Vagina (tissue), 2 donors: ENCODE results near the gene MZF1. TPM values are rescaled to one million over a fixed set of nuclear protein-coding genes. Genes with fewer than 3 reads are reported as not detected.

ENCODE experiments used
- DNase-seq, 2 donors: peaks; one replicate each; pipeline ENCODE4 v3.0.0-alpha.2; 2017; ENCODE audit errors: extremely low spot score in 2 of 2
- H3K27ac ChIP-seq: fragments of 200-600 bp; sonication (generic); one replicate; pipeline ENCODE4 v1.5.1; 2019
- H3K27me3 ChIP-seq: fragments of 200-600 bp; sonication (generic); one replicate; pipeline ENCODE4 v1.5.1; 2019
- H3K36me3 ChIP-seq, 2 donors: fragments of 200-600 bp; sonication (generic); one replicate each; pipeline ENCODE4 v1.5.1; 2017 to 2019
- H3K4me1 ChIP-seq: fragments of 200-600 bp; sonication (generic); one replicate; pipeline ENCODE4 v1.5.1; 2019
- H3K4me3 ChIP-seq, 2 donors: fragments of 200-600 bp; sonication (generic); 1 replicate in 1 of 2; 2 replicates in 1 of 2; pipeline ENCODE4 v1.5.1; 2016 to 2019
- H3K9me3 ChIP-seq: fragments of 200-600 bp; sonication (generic); one replicate; pipeline ENCODE4 v1.5.1; 2019
- CTCF ChIP-seq, 3 experiments: fragments of 450-650 bp in 2 of 3; fragments of 200-600 bp in 1 of 3; sonication (generic) in 1 of 3; IDR thresholded peaks; one replicate each; pipeline ENCODE4 v1.5.1; 2017 to 2019; ENCODE audit warnings: antibody characterized with exemption in 3 of 3, mild to moderate bottlenecking in 2 of 3, moderate library complexity in 2 of 3
- POLR2A ChIP-seq, 2 donors: fragments of 450-650 bp; IDR thresholded peaks; one replicate each; pipeline ENCODE4 v1.6.1; 2017; ENCODE audit warnings: antibody characterized with exemption in 2 of 2, mild to moderate bottlenecking in 2 of 2, moderate library complexity in 2 of 2
- POLR2AphosphoS5 ChIP-seq, 2 donors: sonication (generic); formaldehyde crosslinking; IDR thresholded peaks; one replicate each; pipeline ENCODE4 v1.9.0; 2017; ENCODE audit warnings: antibody characterized with exemption in 2 of 2, mild to moderate bottlenecking in 2 of 2, low read depth in 1 of 2; ENCODE audit not compliant: insufficient read depth in 1 of 2
- intact Hi-C: fragments of 100-400 bp; cut with DNase I; formaldehyde crosslinking; loops from one replicate; pipeline ENCODE4 v1.15.1; 2023
- microRNA-seq: library from miRNA; unstranded; fragments of <30 nt; microRNA quantifications from one replicate; pipeline ENCODE4, GENCODE V29; 2017; ENCODE audit warnings: borderline number of aligned reads, borderline replicate concordance
- small RNA-seq: library from RNA; depleted of rRNA; stranded (forward); fragments of <200 nt; gene quantifications from one replicate; pipeline ENCODE3, GENCODE V24; 2016
- total RNA-seq: library from RNA; depleted of rRNA; stranded (reverse); fragments of >200 nt; gene quantifications from one replicate; pipeline ENCODE4 v1.2.3, GENCODE V29; 2016

The MZF1 gene
- total RNA-seq, 1 donor from 2014 or later: 32.2 TPM

DNA sequence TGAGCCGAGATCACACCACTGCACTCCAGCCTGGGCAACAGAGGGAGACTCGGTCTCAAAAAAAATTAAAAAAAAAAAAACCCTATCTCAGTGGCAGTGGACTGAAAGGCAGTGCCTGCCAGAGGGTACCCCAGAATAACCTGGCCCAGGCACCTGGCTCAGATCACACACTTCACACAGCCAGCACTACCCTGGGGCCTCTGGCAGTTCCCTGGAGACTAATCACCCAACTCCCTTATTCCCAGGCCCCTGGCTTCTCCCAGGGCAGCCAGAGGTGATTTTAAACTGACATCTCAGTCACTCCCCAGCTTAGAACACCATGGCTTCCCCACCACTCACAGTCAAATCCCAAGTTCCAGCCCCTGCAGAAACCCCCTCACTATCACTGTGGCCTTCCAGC is 57.9 kb downstream of the MZF1 start:
- DNase-seq: no peak
- H3K4me3 ChIP-seq: no peak overlapping the region
- H3K36me3 ChIP-seq: peaks cover 0 to 18% of the 10 kb centered on the region in 2 donors
- no peaks in the 10 kb centered on the region for H3K27me3 ChIP-seq
- no peak overlapping the region for H3K27ac ChIP-seq
- intact Hi-C loops: no loop called here
- H3K9me3 ChIP-seq: no peaks in the 10 kb centered on the region
- TF ChIP-seq POLR2A (IDR thresholded peaks at IDR 0.05): no peak
- H3K4me1 ChIP-seq: peaks cover 55% of the 10 kb centered on the region

DNA sequence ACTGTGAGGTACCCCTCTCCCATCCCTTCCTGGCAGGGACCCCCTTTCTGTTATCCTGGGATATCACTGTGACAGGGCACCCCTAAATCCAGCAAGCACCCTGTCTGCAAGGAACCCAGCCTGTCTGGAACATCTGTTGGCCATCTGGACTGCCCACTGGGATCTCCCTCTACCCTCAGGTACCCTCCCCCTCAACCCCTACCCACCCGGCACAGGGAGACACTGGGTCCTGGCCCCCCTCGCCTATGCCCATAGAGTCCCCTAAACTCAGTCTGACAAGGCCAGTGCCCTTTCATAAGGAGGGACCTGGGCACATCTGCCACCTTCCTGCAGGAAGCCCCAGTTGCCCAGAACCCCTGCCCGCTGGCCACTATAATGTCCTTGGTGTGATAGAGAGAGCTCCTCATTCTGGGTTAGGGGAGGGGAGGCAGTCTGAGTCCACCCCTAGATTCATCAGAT is 58.5 kb downstream of the MZF1 start:
- TF ChIP-seq POLR2AphosphoS5 (IDR thresholded peaks at IDR 0.05; ENCODE audit: insufficient read depth in 1 of 2, low read depth in 1 of 2): no peak
- TF ChIP-seq POLR2A (IDR thresholded peaks at IDR 0.05): no peak
- TF ChIP-seq CTCF (IDR thresholded peaks at IDR 0.05): no peak
- intact Hi-C loops: no loop called here
- Histone ChIP-seq H3K27me3 (no peaks in the 10 kb centered on the region), H3K4me3 (peak overlapping the region; percentile 43 to 48), H3K27ac (peak overlapping the region; percentile 34), H3K9me3 (no peaks in the 10 kb centered on the region), H3K4me1 (peaks cover 53% of the 10 kb centered on the region), H3K36me3 (peaks cover 0 to 18% of the 10 kb centered on the region in 2 donors)
- DNase-seq: no peak

DNA sequence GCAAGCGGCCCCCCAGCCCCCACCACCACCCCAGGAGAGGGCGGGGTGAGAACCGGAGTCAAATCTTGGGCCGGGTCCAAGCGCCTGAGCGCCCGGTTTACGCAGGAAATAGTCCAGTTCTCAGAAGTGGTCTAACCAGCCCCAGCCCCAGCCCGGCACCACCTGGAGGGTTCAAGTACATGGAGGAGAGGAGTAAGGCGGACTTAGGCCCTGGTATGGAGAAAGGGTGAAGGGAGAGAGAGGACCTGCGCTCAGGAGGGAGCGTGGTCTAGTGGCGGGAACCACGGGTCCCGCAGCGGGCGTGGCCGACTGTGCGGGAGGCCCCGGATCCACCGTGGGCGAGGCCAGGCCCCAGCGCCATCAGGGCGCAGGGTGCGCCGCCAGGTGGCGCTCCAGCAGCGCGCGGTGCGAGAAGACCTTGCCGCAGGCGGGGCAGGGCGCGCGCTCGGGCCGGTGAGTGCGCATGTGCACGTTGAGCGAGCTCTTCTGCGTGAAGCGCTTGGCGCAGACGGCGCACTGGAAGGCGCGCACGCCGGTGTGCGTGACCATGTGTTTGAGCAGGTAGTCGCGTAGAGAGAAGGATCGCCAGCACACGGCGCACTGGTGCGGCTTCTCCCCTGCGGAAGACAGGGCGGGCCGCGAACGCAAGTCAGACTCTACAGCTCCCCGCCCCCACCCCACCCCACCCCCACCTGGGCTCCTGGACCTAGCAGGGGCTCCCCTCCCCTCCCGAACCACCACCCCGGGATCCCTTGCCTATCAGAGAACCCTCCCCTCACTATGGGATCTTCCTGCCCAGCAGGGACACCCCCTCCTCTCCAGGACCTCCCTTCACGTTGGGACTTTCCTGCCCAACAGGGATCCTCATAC is 59.2 kb downstream of the MZF1 start:
- peaks cover 0 to 18% of the 10 kb centered on the region in 2 donors for H3K36me3 ChIP-seq
- no peak for DNase-seq
- peak overlapping the region; percentile 34 for H3K27ac ChIP-seq
- H3K9me3 ChIP-seq: no peaks in the 10 kb centered on the region
- intact Hi-C loops: no loop called here
- peak overlapping the region; percentile 43 to 48 for H3K4me3 ChIP-seq
- TF ChIP-seq POLR2A (IDR thresholded peaks at IDR 0.05) (no peak), CTCF (IDR thresholded peaks at IDR 0.05) (peak; percentile 83 to 88 (median 88)), POLR2AphosphoS5 (IDR thresholded peaks at IDR 0.05; ENCODE audit: insufficient read depth in 1 of 2, low read depth in 1 of 2) (peak; percentile 16 to 26)
- no peaks in the 10 kb centered on the region for H3K27me3 ChIP-seq
- H3K4me1 ChIP-seq: peaks cover 50% of the 10 kb centered on the region

DNA sequence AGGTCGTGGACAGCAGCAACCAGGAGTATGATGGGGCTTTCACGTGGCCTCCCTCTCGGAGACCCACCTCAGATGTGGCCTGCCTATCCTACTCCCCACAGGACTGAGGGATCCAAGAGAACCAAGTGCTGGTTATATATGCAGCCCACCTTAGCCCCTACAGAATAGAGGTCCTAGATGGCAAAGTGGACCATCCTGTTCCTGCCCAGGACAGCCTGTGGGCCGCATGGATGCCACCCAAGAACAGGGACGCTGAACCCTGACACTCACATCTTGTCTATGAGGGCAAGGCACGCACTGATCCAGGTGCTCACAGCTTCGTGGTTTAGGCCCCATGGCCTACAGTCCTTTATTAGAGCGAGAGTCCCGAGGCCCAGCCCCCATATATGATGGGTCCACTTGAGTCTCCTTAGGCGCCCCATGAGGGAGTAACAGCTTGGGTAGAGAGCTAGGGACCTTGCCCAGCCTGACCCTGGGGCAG is 59.9 kb downstream of the MZF1 start:
- H3K36me3 ChIP-seq: peaks cover 0 to 18% of the 10 kb centered on the region in 2 donors
- TF ChIP-seq POLR2AphosphoS5 (IDR thresholded peaks at IDR 0.05; ENCODE audit: insufficient read depth in 1 of 2, low read depth in 1 of 2): no peak
- no peak for TF ChIP-seq CTCF (IDR thresholded peaks at IDR 0.05)
- TF ChIP-seq POLR2A (IDR thresholded peaks at IDR 0.05): no peak
- DNase-seq: no peak
- peak overlapping the region; percentile 34 for H3K27ac ChIP-seq
- H3K4me3 ChIP-seq: peak overlapping the region in 1 of 2 donors; percentile 43
- H3K27me3 ChIP-seq: no peaks in the 10 kb centered on the region
- H3K9me3 ChIP-seq: no peaks in the 10 kb centered on the region
- peaks cover 44% of the 10 kb centered on the region for H3K4me1 ChIP-seq
- intact Hi-C loops: no loop called here

Small RNA genes lying within 50 kb of the gene (microRNA-seq; reads per million reads assigned to microRNA genes)
- gene MIR6807: not detected

Small RNA genes lying within 50 kb of the gene (small RNA-seq; reads per million reads assigned to genes)
- gene MIR6807 (not detected), gene RN7SL525P (not detected)

Other genes starting within 250 kb of the MZF1 start
- gene ZSCAN22, start 246.3 kb downstream of the MZF1 start, total RNA-seq: 3.9 TPM
- gene A1BG, start 219.8 kb downstream of the MZF1 start, total RNA-seq: 48.9 TPM
- gene ZNF497, start 210.6 kb downstream of the MZF1 start, total RNA-seq: 3.4 TPM
- gene ZNF837, start 192.3 kb downstream of the MZF1 start, total RNA-seq: 1.2 TPM
- 1,974 TPM for gene RPS5, start 186.1 kb downstream of the MZF1 start, total RNA-seq
- 0.98 TPM for gene RNF225, start 177.7 kb downstream of the MZF1 start, total RNA-seq
- 16.7 TPM for gene ZNF584, start 164.7 kb downstream of the MZF1 start, total RNA-seq
- gene ZNF132, start 133.2 kb downstream of the MZF1 start, total RNA-seq: 5.2 TPM
- gene ZNF324B, start 121.7 kb downstream of the MZF1 start, total RNA-seq: 4.2 TPM
- gene ZNF324, start 106.3 kb downstream of the MZF1 start, total RNA-seq: 17.2 TPM
- 10.6 TPM for gene ZNF446, start 97.0 kb downstream of the MZF1 start, total RNA-seq
- gene SLC27A5, start 61.3 kb downstream of the MZF1 start, total RNA-seq: 35.8 TPM
- gene ZBTB45, start 53.5 kb downstream of the MZF1 start, total RNA-seq: 14.0 TPM
- gene TRIM28, start 29.3 kb downstream of the MZF1 start, total RNA-seq: 274 TPM
- 76.4 TPM for gene CHMP2A, start 18.2 kb downstream of the MZF1 start, total RNA-seq
- gene UBE2M, start 14.7 kb downstream of the MZF1 start, total RNA-seq: 33.6 TPM